ENCODE measurements around the gene SLC7A11. TPM values are rescaled to one million over a fixed set of nuclear protein-coding genes. Genes with fewer than 3 reads are reported as not detected.

The SLC7A11 gene
- polyA plus RNA-seq, 1 donor from 2014 or later: 0.46 TPM

- no peaks in the 10 kb centered on the region for H3K9me3 ChIP-seq (ENCODE audit: low read length)
- H3K27me3 ChIP-seq (ENCODE audit: insufficient read depth, low read depth, low read length): no peaks in the 10 kb centered on the region
- TF ChIP-seq TAF1 (IDR thresholded peaks at IDR 0.05; ENCODE audit: low read depth): no peak
- TF ChIP-seq EP300 (conservative IDR thresholded peaks at IDR 0.05; ENCODE audit: poor library complexity, severe bottlenecking): no peak
- TF ChIP-seq, protein P1, sequence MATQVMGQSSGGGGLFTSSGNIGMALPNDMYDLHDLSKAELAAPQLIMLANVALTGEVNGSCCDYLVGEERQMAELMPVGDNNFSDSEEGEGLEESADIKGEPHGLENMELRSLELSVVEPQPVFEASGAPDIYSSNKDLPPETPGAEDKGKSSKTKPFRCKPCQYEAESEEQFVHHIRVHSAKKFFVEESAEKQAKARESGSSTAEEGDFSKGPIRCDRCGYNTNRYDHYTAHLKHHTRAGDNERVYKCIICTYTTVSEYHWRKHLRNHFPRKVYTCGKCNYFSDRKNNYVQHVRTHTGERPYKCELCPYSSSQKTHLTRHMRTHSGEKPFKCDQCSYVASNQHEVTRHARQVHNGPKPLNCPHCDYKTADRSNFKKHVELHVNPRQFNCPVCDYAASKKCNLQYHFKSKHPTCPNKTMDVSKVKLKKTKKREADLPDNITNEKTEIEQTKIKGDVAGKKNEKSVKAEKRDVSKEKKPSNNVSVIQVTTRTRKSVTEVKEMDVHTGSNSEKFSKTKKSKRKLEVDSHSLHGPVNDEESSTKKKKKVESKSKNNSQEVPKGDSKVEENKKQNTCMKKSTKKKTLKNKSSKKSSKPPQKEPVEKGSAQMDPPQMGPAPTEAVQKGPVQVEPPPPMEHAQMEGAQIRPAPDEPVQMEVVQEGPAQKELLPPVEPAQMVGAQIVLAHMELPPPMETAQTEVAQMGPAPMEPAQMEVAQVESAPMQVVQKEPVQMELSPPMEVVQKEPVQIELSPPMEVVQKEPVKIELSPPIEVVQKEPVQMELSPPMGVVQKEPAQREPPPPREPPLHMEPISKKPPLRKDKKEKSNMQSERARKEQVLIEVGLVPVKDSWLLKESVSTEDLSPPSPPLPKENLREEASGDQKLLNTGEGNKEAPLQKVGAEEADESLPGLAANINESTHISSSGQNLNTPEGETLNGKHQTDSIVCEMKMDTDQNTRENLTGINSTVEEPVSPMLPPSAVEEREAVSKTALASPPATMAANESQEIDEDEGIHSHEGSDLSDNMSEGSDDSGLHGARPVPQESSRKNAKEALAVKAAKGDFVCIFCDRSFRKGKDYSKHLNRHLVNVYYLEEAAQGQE (IDR thresholded peaks at IDR 0.05; ENCODE audit: borderline replicate concordance): no peak
- TF ChIP-seq, protein P2, sequence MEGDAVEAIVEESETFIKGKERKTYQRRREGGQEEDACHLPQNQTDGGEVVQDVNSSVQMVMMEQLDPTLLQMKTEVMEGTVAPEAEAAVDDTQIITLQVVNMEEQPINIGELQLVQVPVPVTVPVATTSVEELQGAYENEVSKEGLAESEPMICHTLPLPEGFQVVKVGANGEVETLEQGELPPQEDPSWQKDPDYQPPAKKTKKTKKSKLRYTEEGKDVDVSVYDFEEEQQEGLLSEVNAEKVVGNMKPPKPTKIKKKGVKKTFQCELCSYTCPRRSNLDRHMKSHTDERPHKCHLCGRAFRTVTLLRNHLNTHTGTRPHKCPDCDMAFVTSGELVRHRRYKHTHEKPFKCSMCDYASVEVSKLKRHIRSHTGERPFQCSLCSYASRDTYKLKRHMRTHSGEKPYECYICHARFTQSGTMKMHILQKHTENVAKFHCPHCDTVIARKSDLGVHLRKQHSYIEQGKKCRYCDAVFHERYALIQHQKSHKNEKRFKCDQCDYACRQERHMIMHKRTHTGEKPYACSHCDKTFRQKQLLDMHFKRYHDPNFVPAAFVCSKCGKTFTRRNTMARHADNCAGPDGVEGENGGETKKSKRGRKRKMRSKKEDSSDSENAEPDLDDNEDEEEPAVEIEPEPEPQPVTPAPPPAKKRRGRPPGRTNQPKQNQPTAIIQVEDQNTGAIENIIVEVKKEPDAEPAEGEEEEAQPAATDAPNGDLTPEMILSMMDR (IDR thresholded peaks at IDR 0.05; ENCODE audit: poor library complexity, severe bottlenecking): no peak
- TF ChIP-seq SMC3 (conservative IDR thresholded peaks at IDR 0.05; ENCODE audit: poor library complexity): no peak
- TF ChIP-seq MXI1 (conservative IDR thresholded peaks at IDR 0.05; ENCODE audit: poor library complexity, severe bottlenecking): no peak
- no peak for TF ChIP-seq POLR2AphosphoS5 (IDR thresholded peaks at IDR 0.05)
- TF ChIP-seq EZH2 (IDR thresholded peaks at IDR 0.05; ENCODE audit: borderline replicate concordance, insufficient read depth, low read length, poor library complexity, severe bottlenecking): no peak
- no peak for TF ChIP-seq RAD21 (conservative IDR thresholded peaks at IDR 0.05)
- H3K36me3 ChIP-seq (ENCODE audit: insufficient read depth, low read length): no peaks in the 10 kb centered on the region
- H3K27ac ChIP-seq (ENCODE audit: low read length): no peak overlapping the region
- no peaks in the 10 kb centered on the region for H3K79me2 ChIP-seq (replicated peaks; ENCODE audit: insufficient read depth, low read length)
- no peak overlapping the region for H2AFZ ChIP-seq (ENCODE audit: low read depth, low read length)
- no peaks in the 10 kb centered on the region for H3K9me2 ChIP-seq (ENCODE audit: insufficient read depth, low read length)
- no peak overlapping the region for H3K4me2 ChIP-seq (ENCODE audit: low read length)
- H3K4me3 ChIP-seq (ENCODE audit: low read length): no peak overlapping the region
- H3K9ac ChIP-seq (ENCODE audit: low read length): no peak overlapping the region
- H3F3A ChIP-seq (ENCODE audit: insufficient read depth, low read length, poor library complexity, severe bottlenecking): no peaks in the 10 kb centered on the region
- no peaks in the 10 kb centered on the region for H4K20me1 ChIP-seq (ENCODE audit: insufficient read depth)
Observed at GRCh38 chr4:138164208-138164607, 77.9 kb downstream of the SLC7A11 start.

- TF ChIP-seq EZH2 (IDR thresholded peaks at IDR 0.05; ENCODE audit: borderline replicate concordance, insufficient read depth, low read length, poor library complexity, severe bottlenecking) (no peak), EP300 (conservative IDR thresholded peaks at IDR 0.05; ENCODE audit: poor library complexity, severe bottlenecking) (no peak), TAF1 (IDR thresholded peaks at IDR 0.05; ENCODE audit: low read depth) (no peak), RAD21 (conservative IDR thresholded peaks at IDR 0.05) (no peak), POLR2AphosphoS5 (IDR thresholded peaks at IDR 0.05) (no peak), SMC3 (conservative IDR thresholded peaks at IDR 0.05; ENCODE audit: poor library complexity) (no peak)
- TF ChIP-seq, protein P2 (IDR thresholded peaks at IDR 0.05; ENCODE audit: poor library complexity, severe bottlenecking): no peak
- TF ChIP-seq, protein P1 (IDR thresholded peaks at IDR 0.05; ENCODE audit: borderline replicate concordance): no peak
- H3K9me2 ChIP-seq (ENCODE audit: insufficient read depth, low read length): no peaks in the 10 kb centered on the region
- no peaks in the 10 kb centered on the region for H3K27me3 ChIP-seq (ENCODE audit: insufficient read depth, low read depth, low read length)
- H3K27ac ChIP-seq (ENCODE audit: low read length): no peak overlapping the region
- no peak overlapping the region for H3K4me3 ChIP-seq (ENCODE audit: low read length)
- H3F3A ChIP-seq (ENCODE audit: insufficient read depth, low read length, poor library complexity, severe bottlenecking): no peaks in the 10 kb centered on the region
- H3K79me2 ChIP-seq (replicated peaks; ENCODE audit: insufficient read depth, low read length): no peaks in the 10 kb centered on the region
- no peak overlapping the region for H3K4me2 ChIP-seq (ENCODE audit: low read length)
- H2AFZ ChIP-seq (ENCODE audit: low read depth, low read length): no peak overlapping the region
- no peaks in the 10 kb centered on the region for H4K20me1 ChIP-seq (ENCODE audit: insufficient read depth)
- H3K9ac ChIP-seq (ENCODE audit: low read length): no peak overlapping the region
- H3K36me3 ChIP-seq (ENCODE audit: insufficient read depth, low read length): no peaks in the 10 kb centered on the region
- H3K9me3 ChIP-seq (ENCODE audit: low read length): no peaks in the 10 kb centered on the region
Observed at GRCh38 chr4:138163171-138163570, 79.0 kb downstream of the SLC7A11 start.
